HG02642 (cell line): ENCODE data around the gene MCFD2.

Experiments used
- ATAC-seq: cut with Tn5 transposase; IDR thresholded peaks from one replicate; pipeline ENCODE4 v1.9.1; 2021; ENCODE audit warnings: mild to moderate bottlenecking; ENCODE audit not compliant: unreplicated experiment, poor library complexity

Gene MCFD2

DNA sequence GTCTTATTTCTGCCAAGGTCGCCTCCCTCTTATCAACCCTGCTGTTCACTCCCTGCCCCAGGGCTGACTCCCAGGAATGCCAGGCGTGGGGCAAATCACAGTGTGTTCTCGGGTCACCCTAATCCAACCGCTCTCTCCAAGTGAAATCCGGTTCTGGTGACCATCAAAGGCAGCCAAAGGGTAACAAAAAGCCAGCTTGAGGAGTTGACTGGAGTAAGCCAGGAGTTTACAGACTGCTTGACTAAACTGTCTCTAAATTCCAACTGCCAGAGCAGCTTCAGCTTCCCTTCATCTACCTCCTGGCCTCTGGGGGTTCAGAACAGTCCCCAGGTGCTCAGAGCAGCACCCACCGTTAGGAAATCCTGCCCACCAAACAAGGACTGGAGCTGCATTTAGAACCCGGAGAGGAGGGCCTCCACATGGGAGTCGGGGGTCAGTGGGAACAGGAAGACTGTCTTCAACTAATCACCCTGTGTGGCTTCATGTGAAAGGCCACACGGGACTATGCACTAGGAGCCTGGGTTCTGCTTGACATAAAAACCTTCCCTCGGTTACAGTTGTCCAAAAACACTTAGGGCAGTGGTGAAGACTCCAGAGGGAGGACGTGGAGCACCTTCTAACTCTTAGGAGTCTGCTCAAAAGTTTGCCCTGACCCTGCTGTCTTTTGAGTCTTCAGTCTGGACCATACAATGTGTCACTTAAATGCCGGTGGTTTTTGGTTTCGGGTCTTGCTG lies 24.2 kb upstream of the MCFD2 start:
- no peak for ATAC-seq

DNA sequence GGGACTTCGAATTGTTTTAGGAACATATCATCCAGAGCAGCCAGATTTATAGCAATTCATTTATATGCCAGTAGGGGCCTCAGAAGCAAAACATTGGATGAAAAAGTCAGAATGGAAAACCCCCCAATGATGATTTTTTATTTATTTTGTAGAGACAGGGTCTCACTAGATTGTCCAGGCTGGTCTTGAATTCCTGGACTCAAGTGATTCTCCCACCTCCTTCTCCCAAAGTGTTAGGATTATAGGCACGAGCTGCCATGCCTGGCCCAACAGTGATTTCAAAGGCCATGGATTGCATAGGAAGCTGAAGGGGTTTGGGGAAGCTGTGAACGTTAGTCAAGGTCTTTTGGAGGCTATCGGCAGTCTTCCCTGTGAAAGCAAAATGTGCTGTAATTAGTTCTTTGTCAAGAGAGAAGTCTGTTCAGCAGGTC lies 21.9 kb upstream of the MCFD2 start:
- ATAC-seq, result no peak

- no peak for ATAC-seq
Observed at GRCh38 chr2:46936566-46936965, 21.0 kb upstream of the MCFD2 start.

DNA sequence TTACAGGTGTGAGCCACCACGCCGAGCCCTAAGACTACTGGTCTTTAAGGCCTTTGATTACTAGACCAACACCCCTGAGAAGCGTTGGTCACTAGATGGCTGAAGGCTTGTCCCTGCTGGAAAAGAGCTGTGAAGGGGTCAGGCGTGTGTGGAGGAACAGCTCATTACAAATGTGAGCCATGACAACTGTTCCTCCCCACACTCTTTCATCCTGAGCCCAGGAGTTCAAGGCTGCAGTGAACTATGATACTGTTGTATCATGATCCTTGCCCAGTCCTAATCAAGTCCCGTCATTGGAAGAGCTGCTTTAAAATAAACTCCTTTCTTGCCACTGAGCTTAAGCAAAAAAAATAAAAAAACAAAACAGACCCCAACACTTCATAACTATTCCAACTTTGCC lies 19.5 kb upstream of the MCFD2 start:
- ATAC-seq, result no peak

DNA sequence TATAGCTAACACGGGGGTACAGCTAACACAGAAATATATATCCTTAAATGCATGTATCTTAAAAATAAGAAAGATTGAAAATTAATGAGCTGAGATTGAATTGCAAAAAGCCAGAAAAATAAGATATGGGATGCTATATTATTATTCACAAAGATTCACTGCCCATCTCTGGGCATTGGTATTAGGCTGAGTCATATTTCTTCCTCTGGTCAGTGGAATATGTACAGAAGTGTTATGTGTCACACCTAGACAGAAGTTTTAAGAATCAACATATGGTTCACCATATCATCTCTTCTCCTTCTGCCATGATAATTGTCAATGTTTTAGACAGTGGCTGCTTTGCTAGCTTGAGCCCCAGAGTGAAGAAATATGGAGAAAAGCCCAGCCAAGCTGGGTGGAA lies 14.0 kb upstream of the MCFD2 start:
- ATAC-seq, result no peak

DNA sequence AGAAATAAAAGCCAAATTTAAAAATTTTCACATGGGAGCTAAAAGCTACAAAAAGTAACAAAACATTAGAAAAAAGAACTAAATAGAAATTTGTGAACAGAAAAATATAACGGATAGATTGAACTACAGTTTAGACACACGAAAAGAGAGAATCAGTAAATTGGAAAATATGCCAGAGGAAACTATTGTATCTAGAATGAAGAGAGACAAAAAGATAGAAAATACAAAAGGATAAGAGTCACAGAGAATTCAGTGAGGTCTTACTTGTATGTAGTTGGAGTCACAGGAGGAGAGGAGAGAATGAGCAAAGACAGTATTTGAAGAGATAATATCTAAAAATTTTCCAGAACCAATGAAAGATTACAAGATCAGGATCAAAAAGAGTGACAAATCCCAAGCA lies 11.3 kb upstream of the MCFD2 start:
- ATAC-seq, result no peak

GRCh38 chr2:46925474-46926351 lies 10.1 kb upstream of the MCFD2 start:
- ATAC-seq, result no peak

- ATAC-seq, result no peak
Observed at GRCh38 chr2:46924608-46925007, 9.0 kb upstream of the MCFD2 start.

- no peak for ATAC-seq
Observed at GRCh38 chr2:46924038-46924437, 8.4 kb upstream of the MCFD2 start.

DNA sequence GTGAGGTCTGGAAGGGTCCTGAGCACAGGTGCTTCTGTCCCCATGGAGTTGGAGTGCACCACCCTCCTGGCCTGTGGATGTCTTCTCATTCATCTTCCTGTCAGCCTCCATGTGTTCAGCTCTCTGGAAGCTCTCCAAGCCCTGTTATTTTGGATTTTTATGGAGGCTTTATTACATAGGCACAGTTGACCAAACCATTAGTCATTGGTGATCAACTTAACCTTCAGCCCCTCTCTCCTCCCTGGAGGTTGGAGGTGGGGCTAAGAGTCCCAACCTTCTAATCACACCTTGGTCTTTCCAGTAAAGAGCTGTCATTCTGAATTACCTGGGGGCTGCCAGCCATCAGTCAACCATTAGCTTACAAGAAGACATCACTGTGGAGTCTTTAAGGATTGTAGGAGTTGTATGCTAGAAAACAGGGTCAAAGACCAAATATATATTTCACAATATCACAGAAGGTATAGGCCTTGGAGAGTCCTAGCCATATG lies 7.5 kb upstream of the MCFD2 start:
- no peak for ATAC-seq

- no peak for ATAC-seq
Observed at GRCh38 chr2:46922606-46923005, 7.0 kb upstream of the MCFD2 start.

- ATAC-seq, result no peak
Observed at GRCh38 chr2:46921676-46922448, 6.3 kb upstream of the MCFD2 start.

DNA sequence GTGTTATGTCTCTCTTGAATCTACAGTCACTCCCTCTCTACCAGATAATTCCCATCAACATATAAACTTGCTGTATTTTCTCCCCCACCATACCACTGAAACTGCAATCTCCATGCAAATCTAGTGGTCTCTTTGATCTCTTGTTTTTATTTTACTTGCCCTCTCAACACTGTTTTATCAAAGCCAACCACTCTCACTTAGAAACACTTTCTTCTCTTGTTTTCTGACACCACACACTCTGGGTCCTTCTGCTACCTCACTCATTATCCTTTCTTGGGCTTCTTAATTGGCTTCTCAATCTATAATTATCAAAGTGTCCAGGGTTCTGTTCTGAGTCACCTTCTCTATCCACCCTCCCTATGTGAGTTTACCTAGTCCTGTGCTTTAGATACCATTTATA lies 2.0 kb upstream of the MCFD2 start:
- ATAC-seq, result no peak

- peak; percentile 90 for ATAC-seq
Observed at GRCh38 chr2:46915811-46916630, 415 bp upstream of the MCFD2 start.

DNA sequence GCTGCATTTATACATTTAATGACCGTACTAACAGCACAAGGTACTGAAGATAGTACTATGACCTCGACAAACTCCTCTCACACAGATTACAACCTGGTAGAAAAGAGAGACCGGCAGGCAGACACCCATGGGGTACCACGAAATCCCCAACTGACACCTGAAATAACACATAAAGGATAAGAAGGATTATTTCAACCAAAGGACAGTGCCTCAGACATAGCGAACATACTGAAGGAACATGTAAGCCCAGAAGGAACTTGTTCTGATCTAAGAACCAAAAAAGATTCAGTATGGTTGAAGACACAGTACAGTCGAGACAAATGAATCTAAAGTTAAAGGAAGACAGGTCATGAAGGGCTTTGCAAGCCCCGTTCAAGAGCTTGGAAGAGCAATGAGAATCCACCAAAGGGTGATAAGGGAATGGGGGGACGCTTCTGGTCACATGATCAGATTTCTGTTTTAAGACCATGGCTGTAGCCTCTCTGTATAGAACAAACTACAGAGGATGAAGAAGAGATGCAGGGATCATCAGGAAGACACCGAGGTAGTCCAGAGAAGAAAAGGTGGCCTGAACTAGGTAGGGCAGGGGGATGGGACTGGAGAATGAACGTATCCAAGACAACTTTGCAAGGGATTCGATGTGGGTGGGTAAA lies 902 bp downstream of the MCFD2 start:
- no peak for ATAC-seq

DNA sequence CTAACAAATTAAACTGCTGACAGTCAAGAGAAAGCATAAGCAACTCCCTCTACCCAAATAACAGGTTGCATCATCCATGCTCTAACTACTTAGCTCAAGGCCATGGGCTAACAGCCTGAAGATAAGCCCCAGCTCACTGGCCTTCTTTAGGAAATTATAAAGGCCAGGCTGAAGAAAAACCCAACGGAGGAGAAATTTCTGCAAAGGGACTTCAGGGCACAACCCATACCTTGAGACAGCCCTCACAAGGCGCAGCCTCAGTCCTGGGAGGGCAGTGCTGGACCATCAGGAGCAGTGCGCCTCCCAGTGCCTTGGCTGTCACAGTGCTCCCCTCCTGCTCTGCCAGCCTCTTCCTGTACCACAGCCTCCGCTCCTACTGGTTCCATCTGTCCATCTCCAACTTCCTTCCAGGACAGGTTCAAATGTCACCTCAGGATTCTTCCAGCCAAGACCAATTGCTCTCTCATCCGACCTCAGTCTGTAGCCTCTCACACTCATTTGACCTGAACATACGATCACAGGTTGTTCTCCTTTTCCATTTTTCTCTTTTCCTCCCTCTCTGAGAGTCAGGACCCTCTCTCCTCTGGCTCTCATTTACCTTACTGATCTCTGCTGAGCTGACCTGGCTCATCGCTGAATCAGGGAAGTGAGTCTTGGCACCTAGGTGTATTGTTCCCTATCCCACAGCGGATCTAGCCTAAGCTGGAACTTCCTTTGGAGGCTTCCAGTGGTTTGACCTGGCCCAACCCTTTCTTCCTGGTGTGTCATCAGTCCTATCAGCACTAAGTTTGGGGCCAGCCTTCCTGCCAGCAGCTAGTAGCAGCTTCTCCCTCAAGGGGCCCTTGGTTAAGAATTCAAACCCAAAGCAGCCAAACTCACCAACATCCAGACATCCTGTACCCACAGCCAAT lies 1.9 kb downstream of the MCFD2 start:
- ATAC-seq, result no peak

- peak; percentile 84 for ATAC-seq
Observed at GRCh38 chr2:46909771-46910419, 5.7 kb downstream of the MCFD2 start.

GRCh38 chr2:46909150-46909549 lies 6.5 kb downstream of the MCFD2 start:
- no peak for ATAC-seq
